ENCODE data around the gene C3orf49. TPM values are rescaled to one million over a fixed set of nuclear protein-coding genes. Genes with fewer than 3 reads are reported as not detected.

Gene C3orf49, protein sequence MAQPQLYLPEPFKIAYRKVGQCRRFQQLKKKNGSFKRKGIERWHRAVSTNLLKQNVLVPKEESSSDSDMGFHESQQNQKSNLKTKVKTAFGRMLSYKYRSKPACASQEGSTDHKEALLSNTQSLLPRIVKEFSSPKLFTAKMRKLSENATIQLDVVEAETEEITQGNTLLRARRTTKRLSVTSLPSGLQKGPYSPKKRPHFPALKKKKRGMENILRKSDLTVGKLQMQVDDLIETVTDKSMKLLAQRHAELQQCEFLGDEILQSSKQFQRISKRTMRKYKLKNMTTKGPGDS
- not detected in 2 replicates for total RNA-seq

DNA sequence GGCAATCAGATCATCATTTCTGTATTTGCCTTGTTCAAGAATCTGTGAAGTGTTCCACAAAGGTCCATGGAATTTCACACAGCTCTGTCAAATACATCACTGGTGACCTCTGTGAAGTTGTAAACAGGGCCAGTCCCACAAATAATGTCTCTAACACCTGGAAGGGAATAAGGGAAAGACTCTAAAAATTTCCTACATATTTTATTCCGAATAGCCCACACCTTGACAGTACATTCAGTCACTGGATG is at the start of gene C3orf49:
TSS of gene C3orf49 (plus strand) at position 149 of the 248 bp plus-strand sequence. CDS start 173 bp downstream, outside the sequence.

DNA sequence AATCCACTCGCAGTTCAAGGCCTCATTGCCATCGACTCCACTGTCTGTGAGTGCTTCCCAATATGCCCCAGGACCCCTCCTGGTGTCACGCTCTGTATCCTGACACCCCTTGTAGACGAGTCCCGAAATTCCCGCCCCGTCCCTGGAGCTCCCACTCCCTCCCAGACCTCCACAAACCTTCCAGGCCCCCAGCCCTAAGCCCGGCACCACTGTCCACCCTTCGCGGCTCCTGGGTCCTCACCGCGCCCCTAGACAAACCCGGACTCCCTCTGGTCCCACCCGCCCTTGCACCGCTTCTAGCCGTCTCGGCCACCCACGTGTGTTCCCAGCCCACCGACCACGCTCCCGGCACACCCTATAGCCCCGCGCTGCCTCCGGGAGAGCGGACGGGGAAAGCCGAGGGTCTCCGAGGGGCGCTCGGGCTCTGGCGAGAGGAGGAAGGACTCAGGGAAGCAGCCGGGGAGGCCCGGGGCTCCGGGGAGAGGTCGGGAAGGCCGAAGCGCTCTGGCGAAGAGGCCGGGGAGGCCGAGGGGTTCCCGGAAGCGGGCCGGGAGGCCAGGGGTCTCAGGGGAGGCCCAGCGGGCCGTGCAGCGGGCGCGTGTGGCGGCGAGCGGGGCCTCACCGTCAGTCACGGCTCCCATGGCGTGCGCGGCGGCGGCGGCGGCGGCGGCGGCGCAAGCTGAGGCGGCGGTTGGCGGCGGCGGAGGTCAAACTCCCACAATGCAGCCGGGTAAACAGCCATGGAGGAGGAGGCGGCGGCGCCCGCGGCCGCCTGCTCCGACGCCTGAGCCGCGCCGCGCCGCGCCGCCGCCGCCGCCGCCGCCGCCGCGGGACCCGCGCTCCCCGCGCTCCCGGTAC is 44.3 kb downstream of the C3orf49 start, which contains the start of the genes ATXN7 and THOC7:
TSS of gene ATXN7 (plus strand) at position 718 of the 858 bp plus-strand sequence. CDS start 48,732 bp downstream, outside the sequence.
TSS of gene THOC7 (minus strand) at position 656 of the 858 bp plus-strand sequence. CDS start at position 641, 15 bp downstream.

Other genes starting within 250 kb of the C3orf49 start
- gene SNTN, start 166.6 kb upstream of the C3orf49 start, total RNA-seq, result not detected in 2 replicates
- gene THOC7, start 44.5 kb downstream of the C3orf49 start, total RNA-seq, result 54.0 and 54.6 TPM in 2 replicates
- gene ATXN7, start 44.6 kb downstream of the C3orf49 start, total RNA-seq, result 24.8 and 25.6 TPM in 2 replicates
- gene SCAANT1, start 93.1 kb downstream of the C3orf49 start, total RNA-seq, result not detected in 2 replicates
- gene PSMD6, start 204.2 kb downstream of the C3orf49 start, total RNA-seq, result 84.7 and 97.6 TPM in 2 replicates